Measurements from ENCODE around the gene ARHGEF11.

- no peak for TF ChIP-seq CTCF (IDR thresholded peaks at IDR 0.05)
- no peak for TF ChIP-seq POLR2AphosphoS5 (IDR thresholded peaks at IDR 0.05)
- TF ChIP-seq POLR2A (IDR thresholded peaks at IDR 0.05) = no peak
Observed at GRCh38 chr1:156922986-156923669, 122.4 kb downstream of the ARHGEF11 start.
